COLO829 (cell line): ENCODE data around the gene NRXN3.
A peak's percentile ranks its signal among the peaks of the same experiment; 100 is the strongest.

ENCODE experiments used
- DNase-seq: peaks from one replicate; pipeline ENCODE4 v3.0.0; 2012; ENCODE audit warnings: low spot score

NRXN3 gene

GRCh38 chr14:78933948-78934524, 763.9 kb downstream of the NRXN3 start:
- DNase-seq: peak; percentile 62

DNA sequence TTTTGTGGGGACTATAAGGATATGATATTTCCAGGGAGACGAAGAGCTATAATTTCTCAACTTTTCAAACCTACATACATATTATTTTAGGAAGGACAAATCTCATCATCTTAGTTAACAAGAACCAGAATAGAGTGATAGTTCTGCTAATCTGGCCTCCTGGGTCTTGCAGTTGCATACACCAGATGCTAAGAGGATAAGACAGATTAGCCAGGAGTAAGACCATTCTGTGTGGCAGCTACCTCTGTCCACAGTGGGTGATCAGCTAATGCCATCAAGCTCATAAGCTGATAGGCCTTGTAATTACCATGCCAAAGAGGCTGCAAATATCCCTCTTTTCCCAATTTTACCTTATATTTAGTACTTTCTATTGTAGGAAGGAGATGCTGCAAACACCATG, 776.8 kb downstream of the NRXN3 start:
- no peak for DNase-seq

- DNase-seq: no peak
Measured at GRCh38 chr14:78947681-78948080, 777.5 kb downstream of the NRXN3 start.

- DNase-seq: no peak
Measured at GRCh38 chr14:78950649-78951048, 780.5 kb downstream of the NRXN3 start.

- no peak for DNase-seq
Measured at GRCh38 chr14:78951602-78952001, 781.4 kb downstream of the NRXN3 start.

- DNase-seq: peak; percentile 76
Measured at GRCh38 chr14:78959674-78960264, 789.6 kb downstream of the NRXN3 start.

- peak; percentile 45 for DNase-seq
Measured at GRCh38 chr14:78967111-78967809, 797.1 kb downstream of the NRXN3 start.

DNA sequence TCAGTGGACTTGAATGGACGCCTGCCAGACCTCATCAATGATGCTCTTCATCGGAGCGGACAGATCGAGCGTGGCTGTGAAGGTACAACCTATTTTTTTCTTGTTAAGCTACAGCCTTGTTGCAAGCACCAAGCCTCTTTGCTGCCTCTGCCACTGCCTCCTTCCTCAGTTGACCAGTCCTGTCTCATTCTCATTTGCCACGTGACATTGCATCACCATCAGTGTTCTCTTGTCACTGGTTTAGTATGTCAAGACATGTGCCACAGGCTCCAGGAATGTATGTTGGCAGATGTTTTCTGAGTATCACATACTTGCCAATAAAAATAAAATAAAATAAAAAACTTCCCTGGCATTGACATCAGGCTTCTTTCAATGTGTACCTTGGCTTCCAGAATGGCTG, 798.1 kb downstream of the NRXN3 start:
- DNase-seq: no peak

DNA sequence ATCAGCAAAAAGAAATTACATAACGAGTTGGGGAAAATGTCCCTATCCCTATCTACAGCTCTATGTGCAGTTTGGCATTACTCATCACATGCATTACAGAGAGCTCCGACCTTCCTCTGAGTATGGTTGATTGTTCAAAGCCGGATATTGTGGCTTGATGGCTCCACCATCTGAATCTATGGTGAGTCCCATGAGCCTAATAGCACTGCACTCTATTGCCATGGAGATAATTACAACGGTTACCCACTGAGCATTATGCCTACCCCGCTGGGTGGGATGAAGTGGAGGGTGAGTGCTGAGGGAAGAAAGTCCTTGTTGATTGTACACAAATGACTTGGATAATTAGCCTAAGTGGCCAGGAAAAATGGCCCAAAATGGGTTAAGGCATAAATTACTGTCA, 800.5 kb downstream of the NRXN3 start:
- peak; percentile 42 for DNase-seq

- no peak for DNase-seq
Measured at GRCh38 chr14:78972440-78972839, 802.3 kb downstream of the NRXN3 start.

GRCh38 chr14:78974691-78975090, 804.5 kb downstream of the NRXN3 start:
- peak; percentile 42 for DNase-seq

DNA sequence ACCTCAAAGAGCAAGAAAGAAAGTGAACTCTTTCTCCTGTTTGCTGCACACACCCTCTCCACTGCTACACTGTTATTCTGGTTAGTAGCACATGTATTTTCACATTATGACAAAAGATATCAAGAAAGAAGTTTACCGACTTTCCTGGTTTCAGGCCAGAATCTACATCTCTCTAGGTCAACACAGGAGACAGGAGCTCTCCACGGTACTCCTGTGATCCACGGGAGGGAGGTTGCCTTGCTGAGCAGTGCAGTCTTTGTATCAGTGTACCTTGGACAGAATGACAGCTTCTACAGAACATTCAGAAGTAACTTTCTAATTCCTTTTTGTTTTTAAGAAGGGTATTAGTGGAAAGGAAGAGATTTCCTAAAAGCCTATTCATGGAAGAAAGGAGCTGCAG, 805.6 kb downstream of the NRXN3 start:
- DNase-seq: no peak

DNA sequence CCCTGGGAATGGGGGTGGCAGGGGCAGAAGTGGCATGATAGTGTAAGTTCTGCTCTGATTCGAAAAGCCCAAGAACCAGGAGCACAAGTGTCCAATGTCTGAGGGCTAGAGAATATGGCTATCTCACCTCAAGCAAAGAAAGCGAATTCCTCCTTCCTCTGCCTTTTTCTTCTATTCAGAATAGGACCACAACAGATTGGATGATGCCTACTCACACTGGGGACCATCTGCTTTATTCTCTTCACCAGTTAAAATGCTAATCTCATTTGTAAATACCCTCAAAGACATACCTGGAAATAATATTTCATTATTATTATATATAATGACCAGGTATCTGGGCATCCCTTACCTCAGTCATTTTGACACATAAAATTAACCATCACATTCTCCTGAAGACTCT, 808.7 kb downstream of the NRXN3 start:
- DNase-seq: no peak

DNA sequence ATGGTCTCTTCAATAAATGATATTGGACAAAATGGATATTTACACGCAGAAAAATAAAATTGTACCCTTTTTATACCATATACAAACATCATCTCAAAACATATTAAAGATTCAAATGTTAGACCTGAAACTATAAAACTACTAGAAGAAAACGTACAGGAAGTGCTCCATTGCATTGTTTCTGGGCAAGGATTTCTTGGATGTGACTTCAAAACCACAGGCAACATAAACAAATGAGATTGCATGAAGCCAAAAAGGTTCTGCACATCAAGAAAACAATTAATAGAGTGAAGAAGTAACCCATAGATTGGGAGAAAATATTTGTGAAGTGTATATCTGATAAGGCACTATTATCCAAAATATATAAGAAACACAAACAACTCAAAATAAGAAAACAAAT, 812.4 kb downstream of the NRXN3 start:
- DNase-seq: no peak

GRCh38 chr14:78983126-78983525, 813.0 kb downstream of the NRXN3 start:
- DNase-seq: no peak

DNA sequence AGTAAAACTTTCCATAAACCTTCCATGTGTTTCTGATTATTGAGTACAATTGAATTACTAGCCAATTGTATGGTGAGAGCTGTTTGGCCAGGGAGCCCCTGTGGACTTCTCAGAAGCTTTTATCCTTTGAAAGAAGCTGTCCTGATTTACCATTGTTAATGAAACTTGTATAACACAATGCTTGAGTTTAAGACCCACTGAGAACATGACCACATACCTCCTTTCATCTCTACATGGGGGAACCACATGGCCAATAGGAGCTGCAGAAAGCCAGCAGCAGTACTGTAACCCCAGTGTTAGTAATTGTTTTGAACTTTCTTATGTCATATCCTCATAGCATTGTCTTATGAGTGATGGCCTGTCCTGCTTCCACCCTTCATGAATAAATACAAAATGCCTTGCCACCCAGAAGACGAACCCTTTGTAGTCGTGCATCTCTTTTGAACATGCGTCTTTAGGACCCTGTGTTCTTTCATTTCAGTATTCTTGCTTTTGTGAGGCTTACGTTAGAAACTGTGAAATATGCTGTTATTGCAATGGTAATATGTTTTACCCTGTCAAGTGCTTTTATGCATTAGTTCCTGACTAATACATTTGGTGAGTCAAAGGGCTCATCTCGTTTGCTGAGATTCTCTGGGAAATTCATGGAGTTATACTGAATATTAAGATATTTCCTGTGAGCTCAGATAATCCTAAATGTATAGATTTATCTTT, 815.7 kb downstream of the NRXN3 start:
- no peak for DNase-seq

DNA sequence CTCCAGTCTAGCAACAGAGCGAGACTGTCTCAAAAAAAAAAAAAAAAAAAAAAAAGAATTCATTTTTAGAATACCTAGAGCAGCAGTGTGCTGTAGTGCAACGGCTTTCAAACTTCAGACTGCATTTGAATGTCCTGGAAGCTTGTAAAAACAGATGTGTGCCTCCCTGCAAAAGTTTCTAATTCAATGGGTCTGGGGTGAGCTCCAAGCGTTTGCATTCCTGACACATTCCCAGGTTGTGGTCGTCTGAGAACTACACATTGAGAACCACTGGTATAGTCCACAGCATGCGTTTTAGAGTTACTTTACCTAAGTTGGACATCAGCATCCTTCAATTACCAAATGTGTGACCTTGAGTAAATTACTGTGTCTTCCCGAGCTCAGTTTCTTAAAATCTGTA, 816.8 kb downstream of the NRXN3 start:
- no peak for DNase-seq

DNA sequence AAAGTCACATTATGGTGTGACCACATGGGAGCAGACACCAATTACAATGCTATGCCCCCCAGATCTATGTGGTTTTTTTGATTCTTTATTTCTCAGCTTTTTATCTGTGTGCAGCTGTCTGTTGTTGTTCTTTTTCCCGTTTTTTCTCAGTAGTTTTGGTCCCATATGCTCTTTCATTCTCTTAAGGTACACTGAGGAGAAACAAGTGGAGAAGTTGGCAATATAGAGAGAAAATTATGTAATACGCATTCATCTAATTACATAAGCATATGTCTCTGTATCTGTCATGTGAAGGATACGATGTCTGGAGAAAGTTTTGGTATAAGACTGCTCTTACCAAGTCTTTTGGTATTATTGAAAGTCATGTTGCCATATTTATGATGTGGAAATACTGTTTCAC, 819.0 kb downstream of the NRXN3 start:
- no peak for DNase-seq

- DNase-seq: no peak
Measured at GRCh38 chr14:78992867-78993266, 822.7 kb downstream of the NRXN3 start.

GRCh38 chr14:78997811-78998210, 827.6 kb downstream of the NRXN3 start:
- DNase-seq: no peak

DNA sequence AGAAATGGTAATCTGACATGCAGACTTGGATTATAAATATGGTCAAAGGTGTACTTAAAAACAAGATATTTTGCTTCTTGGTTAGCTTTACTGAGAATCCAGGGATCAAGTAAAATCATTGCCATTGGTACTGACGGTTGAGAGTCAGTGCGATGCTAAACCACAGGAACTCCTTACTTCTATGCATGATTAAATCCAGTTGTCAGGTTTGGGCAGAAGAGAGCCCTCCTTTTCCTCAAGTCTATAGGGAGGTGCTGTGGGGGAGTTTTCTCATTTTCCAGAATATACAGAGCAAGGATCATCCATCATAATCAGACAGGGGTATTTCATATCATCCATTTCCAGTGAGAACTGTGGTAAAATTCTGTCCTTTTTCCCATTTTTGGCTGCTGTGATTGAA, 839.1 kb downstream of the NRXN3 start:
- DNase-seq: no peak

DNA sequence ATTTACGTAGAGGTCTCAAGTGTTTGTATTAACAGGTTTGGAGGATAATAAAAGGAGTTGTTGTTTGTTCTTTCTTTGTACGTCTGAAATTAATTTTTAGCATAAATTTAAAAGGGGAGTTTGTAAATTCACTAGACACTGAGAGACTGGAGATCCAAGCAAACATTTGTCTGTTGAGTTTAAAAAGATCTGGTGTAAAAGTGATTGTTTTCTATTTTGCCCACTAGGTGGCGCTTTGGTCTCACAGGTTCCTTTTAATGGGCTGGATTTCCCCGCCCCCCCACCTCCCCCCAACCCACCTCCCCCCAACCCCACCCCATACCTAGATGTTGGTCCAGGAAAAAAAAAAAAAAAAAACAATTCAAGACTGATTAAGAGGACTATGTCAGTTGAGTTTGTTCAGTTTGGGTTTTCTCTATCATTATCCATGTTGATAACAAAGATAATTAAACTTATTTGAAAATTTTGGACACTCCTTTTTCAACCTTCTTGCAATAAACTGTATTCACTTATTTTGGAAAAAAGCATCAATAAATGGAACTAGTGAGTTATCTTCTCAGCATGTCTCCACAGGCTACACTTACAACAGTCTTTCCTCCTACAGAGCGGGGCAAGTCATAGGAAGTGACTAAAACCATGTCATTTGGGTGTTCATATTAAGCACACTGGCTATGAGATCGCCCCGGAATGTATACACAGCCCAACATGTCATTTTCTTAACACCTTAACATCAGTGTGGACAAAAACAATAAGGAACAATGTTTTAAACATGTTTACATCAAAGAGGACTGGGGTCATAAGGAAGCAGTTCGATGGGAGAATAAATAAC, 841.1 kb downstream of the NRXN3 start:
- DNase-seq: peak; percentile 50
